ENCODE results near the gene MALRD1.

DNA sequence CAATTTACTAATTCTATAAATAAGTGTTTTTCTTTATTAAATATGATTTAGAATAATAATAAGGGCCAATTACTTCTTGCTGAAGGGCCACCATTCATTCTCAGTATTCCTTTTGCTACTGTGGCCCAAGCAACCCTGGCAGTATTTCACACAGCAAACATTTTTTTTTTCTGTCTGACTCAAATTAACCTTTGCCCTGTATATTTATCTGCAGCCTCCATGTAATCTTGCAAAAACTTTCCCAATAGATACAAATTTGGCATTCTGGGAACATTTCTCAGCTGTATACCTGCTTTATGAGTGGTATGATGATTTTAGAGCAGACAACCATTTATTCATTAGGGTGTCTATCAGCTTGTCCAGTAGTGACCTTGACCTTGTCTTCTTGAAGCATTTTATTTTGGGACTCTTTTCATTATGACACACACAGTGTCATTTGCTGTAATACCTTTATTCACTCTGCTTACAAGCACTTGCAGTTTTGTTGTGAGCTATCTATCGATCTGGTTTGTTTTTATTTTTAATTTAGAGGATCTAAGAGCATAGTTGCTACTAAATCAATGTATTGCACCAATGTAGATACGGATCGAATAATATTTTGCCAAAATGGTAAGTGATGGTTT is 607.9 kb downstream of the MALRD1 start:
- TF ChIP-seq CTCF (IDR thresholded peaks at IDR 0.05; ENCODE audit: poor library complexity): no peak
- TF ChIP-seq EZH2 (IDR thresholded peaks at IDR 0.05; ENCODE audit: borderline replicate concordance): no peak
- no peak for TF ChIP-seq EZH2phosphoT487 (IDR thresholded peaks at IDR 0.05; ENCODE audit: low read depth, severe bottlenecking, unreplicated experiment)
